Stimulated activated CD4-positive, alpha-beta T cell treated with anti-CD3 and anti-CD28 coated beads, TNF-alpha, amount 100 ng/mL, for 48 hours (primary cell): ENCODE measurements around the gene RPL34.
"Not testable (repeated sequence)": the region's sequence is repeated elsewhere in the genome, so short reads cannot be mapped to it uniquely, and the experiment has no call there.

Experiments used
- DNase-seq, 3 donors: peaks; one replicate each; pipeline ENCODE4 v3.0.0-alpha.2; 2020; ENCODE audit warnings: low read depth in 3 of 3

Gene RPL34

GRCh38 chr4:108620101-108620932 lies at the start of gene RPL34:
Gene RPL34 (plus strand): TSS chr4:108620576. CDS start chr4:108621960, 1,384 bp downstream.
- peak; percentile 92 to 94 (median 94) for DNase-seq

DNA sequence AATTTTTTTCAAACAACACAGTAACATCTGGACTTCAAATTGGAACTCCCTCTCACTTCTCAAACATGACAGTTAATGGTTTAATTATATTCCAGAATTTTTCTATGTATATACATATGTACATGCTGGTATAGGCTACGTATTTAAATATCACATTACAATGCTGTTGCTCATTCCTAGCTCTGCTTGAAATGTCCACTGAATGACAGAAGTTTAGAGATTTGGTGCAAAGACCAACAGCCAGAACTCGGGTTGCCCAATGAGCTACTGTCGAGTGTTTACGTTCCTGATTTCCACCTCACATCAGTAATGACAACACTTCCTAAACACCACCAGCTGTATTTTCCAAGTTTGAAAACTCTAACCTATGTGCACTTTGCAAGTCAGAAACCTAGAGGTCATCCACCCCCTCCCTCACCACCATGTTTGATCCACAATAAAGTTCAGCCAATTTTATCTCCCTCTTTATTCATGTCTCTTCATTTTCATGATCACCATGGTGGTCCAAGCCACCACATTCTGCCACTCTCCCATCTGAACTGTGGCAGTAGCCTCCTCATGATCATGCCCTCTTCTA lies 49.3 kb upstream of the RPL34 start:
- no peak for DNase-seq

- no peak for DNase-seq
These were observed 46.0 kb upstream of the RPL34 start for GRCh38 chr4:108574402-108574801.

DNA sequence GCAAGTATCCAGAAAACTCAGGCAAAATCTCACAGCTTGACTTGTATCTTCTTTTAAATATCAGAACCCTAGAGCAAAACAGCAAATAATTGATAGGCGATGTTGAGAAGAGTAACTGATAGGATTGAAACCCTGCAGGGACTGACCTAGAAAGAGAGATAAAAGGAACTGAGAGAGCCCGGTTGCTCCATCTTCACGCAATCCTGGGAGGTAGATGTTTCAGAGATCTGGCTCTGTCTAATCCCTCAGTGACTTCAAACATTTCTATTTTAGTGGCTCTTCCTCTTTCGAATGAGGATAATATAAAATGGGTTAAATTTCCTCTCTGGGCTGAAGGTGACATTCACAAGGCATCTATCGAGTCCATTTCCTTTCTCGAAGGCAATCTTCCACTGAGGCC lies 39.3 kb upstream of the RPL34 start:
- DNase-seq, result no peak

GRCh38 chr4:108586778-108587177 lies 33.6 kb upstream of the RPL34 start:
- no peak for DNase-seq

- no peak for DNase-seq
These were observed 31.5 kb upstream of the RPL34 start for GRCh38 chr4:108588878-108589277.

- no peak for DNase-seq
These were observed 30.4 kb upstream of the RPL34 start for GRCh38 chr4:108589961-108590360.

- DNase-seq, result no peak
These were observed 29.6 kb upstream of the RPL34 start for GRCh38 chr4:108590776-108591175.

- DNase-seq, result no peak
These were observed 27.7 kb upstream of the RPL34 start for GRCh38 chr4:108592674-108592986.

GRCh38 chr4:108594296-108594695 lies 26.1 kb upstream of the RPL34 start:
- not testable (repeated sequence) for DNase-seq

- no peak for DNase-seq
These were observed 24.0 kb upstream of the RPL34 start for GRCh38 chr4:108596344-108596743.

DNA sequence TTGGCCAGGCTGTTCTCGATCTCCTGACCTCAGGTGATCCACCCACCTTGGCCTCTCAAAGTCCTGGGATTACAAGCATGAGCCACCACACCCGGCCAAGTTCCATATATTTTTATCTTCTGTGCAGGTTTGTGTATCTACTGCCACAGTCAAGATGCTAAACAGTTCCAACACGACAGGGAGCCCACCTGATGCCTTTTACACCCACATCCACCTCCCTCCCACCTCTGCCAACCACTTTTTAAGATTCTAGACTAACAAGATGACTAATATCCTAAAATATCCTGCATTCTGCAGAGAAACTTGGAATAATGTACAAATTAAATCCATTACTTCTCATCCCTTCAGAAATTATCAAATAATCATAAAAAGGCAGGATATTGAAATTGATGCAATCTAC lies 19.3 kb upstream of the RPL34 start:
- no peak for DNase-seq

GRCh38 chr4:108601532-108601931 lies 18.8 kb upstream of the RPL34 start:
- DNase-seq, result no peak

- DNase-seq, result no peak
These were observed 18.2 kb upstream of the RPL34 start for GRCh38 chr4:108602163-108602562.

DNA sequence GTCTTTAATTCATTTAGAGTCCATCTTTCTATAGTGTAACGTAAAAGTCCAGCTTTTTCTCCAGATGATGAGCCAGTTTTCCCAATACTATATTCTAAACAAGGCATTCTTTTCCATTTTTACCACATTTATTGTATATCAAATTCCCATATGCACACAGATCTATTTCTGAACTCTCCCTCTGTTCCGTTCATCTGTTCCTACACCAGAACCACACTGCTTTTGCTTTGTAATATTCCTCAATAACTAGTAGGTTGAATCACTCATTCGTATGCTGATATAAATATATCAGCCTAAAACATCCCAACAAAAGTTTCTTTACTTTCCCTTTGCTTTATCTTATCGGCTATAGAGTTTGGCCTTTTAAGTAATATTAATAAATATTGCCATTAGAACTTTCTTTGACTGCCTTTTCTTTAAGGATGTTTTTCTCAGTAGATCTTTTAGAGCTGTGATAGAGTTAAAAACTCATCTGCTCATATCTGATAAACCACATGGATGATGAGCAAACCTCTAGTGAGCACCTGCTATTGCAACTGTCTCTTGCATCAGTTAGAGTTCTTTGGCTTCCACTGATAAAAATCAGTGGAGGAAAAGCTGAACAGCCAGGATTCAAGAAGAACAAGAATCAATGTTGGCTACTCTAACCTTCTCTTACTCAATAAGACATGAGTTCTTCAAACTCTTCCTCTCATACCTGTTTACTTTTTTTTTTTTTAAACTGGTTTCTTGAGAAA lies 13.1 kb upstream of the RPL34 start:
- no peak for DNase-seq

- DNase-seq, result no peak
These were observed 9.0 kb upstream of the RPL34 start for GRCh38 chr4:108611365-108611764.

- DNase-seq, result no peak
These were observed 8.0 kb upstream of the RPL34 start for GRCh38 chr4:108612365-108612764.

- peak in 1 of 3 donors; percentile 14 for DNase-seq
These were observed 840 bp upstream of the RPL34 start for GRCh38 chr4:108619372-108620100.

GRCh38 chr4:108620933-108621905 lies 843 bp downstream of the RPL34 start:
- DNase-seq, result no peak

DNA sequence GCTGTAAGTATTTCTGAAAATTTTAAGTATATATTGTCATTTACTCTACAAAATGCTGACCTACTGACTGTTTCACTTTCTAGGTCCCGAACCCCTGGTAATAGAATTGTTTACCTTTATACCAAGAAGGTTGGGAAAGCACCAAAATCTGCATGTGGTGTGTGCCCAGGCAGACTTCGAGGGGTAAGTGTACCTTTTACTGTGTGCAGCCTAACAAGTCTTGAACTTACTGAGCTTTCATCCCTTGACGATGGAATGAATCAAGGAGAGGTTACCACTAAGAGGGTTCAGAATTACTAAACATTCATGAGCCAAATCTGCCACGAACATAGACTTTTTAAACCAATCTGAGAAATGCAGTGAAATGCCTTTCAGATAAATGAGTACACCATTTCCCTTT lies 1.6 kb downstream of the RPL34 start:
- DNase-seq, result no peak

GRCh38 chr4:108622828-108623227 lies 2.5 kb downstream of the RPL34 start:
- no peak for DNase-seq
